NT2/D1 (cell line): Measurements from ENCODE around the gene RETSAT.

Experiments used
- SUZ12 ChIP-seq: IDR thresholded peaks from 2 replicates; pipeline ENCODE4 v1.6.1; 2011; ENCODE audit not compliant: insufficient read length, insufficient read depth; ENCODE audit errors: extremely low read depth
- ZNF274 ChIP-seq: IDR thresholded peaks from 2 replicates; pipeline ENCODE4 v1.6.1; 2011; ENCODE audit warnings: mild to moderate bottlenecking, low read depth, low read length

DNA sequence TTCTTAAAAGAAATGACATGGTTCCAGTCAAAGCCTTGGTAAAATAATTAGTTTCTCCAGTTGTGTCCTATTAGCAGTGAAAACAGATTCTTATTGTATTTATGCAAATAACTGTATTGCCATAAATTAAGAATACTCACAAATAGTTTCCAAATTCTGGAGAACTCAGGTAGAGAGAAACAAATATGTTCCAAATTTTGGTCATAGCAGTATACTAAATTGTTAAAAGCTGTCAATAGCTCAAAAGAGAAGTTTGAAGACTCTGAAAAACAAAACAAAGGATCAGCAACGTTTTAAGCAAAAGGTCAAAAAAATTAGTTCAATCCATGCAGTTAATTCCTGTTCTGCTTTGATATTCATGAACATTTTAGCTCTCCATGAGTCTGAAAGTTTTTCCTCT is 25.7 kb upstream of the RETSAT start:
- TF ChIP-seq SUZ12, result no peak
- TF ChIP-seq ZNF274, result no peak
